Vagina (tissue), 2 donors: Measurements from ENCODE around the gene EMC8. TPM values are rescaled to one million over a fixed set of nuclear protein-coding genes. Genes with fewer than 3 reads are reported as not detected.

ENCODE experiments used
- DNase-seq, 2 donors: peaks; one replicate each; pipeline ENCODE4 v3.0.0-alpha.2; 2017; ENCODE audit errors: extremely low spot score in 2 of 2
- H3K27ac ChIP-seq: fragments of 200-600 bp; sonication (generic); one replicate; pipeline ENCODE4 v1.5.1; 2019
- H3K27me3 ChIP-seq: fragments of 200-600 bp; sonication (generic); one replicate; pipeline ENCODE4 v1.5.1; 2019
- H3K36me3 ChIP-seq, 2 donors: fragments of 200-600 bp; sonication (generic); one replicate each; pipeline ENCODE4 v1.5.1; 2017 to 2019
- H3K4me1 ChIP-seq: fragments of 200-600 bp; sonication (generic); one replicate; pipeline ENCODE4 v1.5.1; 2019
- H3K4me3 ChIP-seq, 2 donors: fragments of 200-600 bp; sonication (generic); 1 replicate in 1 of 2; 2 replicates in 1 of 2; pipeline ENCODE4 v1.5.1; 2016 to 2019
- H3K9me3 ChIP-seq: fragments of 200-600 bp; sonication (generic); one replicate; pipeline ENCODE4 v1.5.1; 2019
- CTCF ChIP-seq, 3 experiments: fragments of 450-650 bp in 2 of 3; fragments of 200-600 bp in 1 of 3; sonication (generic) in 1 of 3; IDR thresholded peaks; one replicate each; pipeline ENCODE4 v1.5.1; 2017 to 2019; ENCODE audit warnings: antibody characterized with exemption in 3 of 3, mild to moderate bottlenecking in 2 of 3, moderate library complexity in 2 of 3
- POLR2A ChIP-seq, 2 donors: fragments of 450-650 bp; IDR thresholded peaks; one replicate each; pipeline ENCODE4 v1.6.1; 2017; ENCODE audit warnings: antibody characterized with exemption in 2 of 2, mild to moderate bottlenecking in 2 of 2, moderate library complexity in 2 of 2
- POLR2AphosphoS5 ChIP-seq, 2 donors: sonication (generic); formaldehyde crosslinking; IDR thresholded peaks; one replicate each; pipeline ENCODE4 v1.9.0; 2017; ENCODE audit warnings: antibody characterized with exemption in 2 of 2, mild to moderate bottlenecking in 2 of 2, low read depth in 1 of 2; ENCODE audit not compliant: insufficient read depth in 1 of 2
- intact Hi-C: fragments of 100-400 bp; cut with DNase I; formaldehyde crosslinking; loops from one replicate; pipeline ENCODE4 v1.15.1; 2023
- total RNA-seq: library from RNA; depleted of rRNA; stranded (reverse); fragments of >200 nt; gene quantifications from one replicate; pipeline ENCODE4 v1.2.3, GENCODE V29; 2016

The EMC8 gene
- total RNA-seq, 1 donor from 2014 or later = 42.0 TPM

DNA sequence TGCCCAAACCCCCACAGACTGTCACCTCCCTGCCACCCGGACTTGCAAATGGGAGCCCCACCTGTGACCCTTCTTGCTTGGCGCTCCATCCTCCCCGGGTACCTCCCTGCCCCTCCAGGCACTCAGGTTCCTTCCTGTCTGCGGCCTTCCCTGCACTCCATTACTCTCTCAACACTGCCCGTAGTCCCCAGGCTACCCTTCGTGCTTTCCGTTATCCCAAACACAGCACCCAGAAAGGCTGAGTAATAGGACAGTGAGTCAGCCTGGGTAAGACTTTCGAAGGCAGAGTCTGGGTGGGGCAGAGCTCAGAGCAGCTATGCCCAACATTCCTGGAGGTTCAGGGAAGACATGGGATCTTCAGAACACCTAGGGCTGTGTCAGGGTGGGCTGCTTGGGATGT is 31.8 kb downstream of the EMC8 start:
- Histone ChIP-seq H3K27me3 (no peaks in the 10 kb centered on the region), H3K27ac (no peak overlapping the region), H3K9me3 (no peaks in the 10 kb centered on the region), H3K4me3 (no peak overlapping the region), H3K36me3 (no peaks in the 10 kb centered on the region), H3K4me1 (no peaks in the 10 kb centered on the region)
- DNase-seq = no peak
- TF ChIP-seq POLR2AphosphoS5 (IDR thresholded peaks at IDR 0.05; ENCODE audit: insufficient read depth in 1 of 2, low read depth in 1 of 2) = no peak
- no peak for TF ChIP-seq POLR2A (IDR thresholded peaks at IDR 0.05)
- TF ChIP-seq CTCF (IDR thresholded peaks at IDR 0.05) = no peak
- intact Hi-C loops = no loop called here

GRCh38 chr16:85765767-85766166 is 33.6 kb downstream of the EMC8 start:
- no peaks in the 10 kb centered on the region for H3K36me3 ChIP-seq
- TF ChIP-seq CTCF (IDR thresholded peaks at IDR 0.05) = no peak
- TF ChIP-seq POLR2A (IDR thresholded peaks at IDR 0.05) = no peak
- TF ChIP-seq POLR2AphosphoS5 (IDR thresholded peaks at IDR 0.05; ENCODE audit: insufficient read depth in 1 of 2, low read depth in 1 of 2) = no peak
- no peaks in the 10 kb centered on the region for H3K9me3 ChIP-seq
- no peaks in the 10 kb centered on the region for H3K27me3 ChIP-seq
- H3K27ac ChIP-seq = no peak overlapping the region
- no peak for DNase-seq
- intact Hi-C loops = no loop called here
- no peaks in the 10 kb centered on the region for H3K4me1 ChIP-seq
- no peak overlapping the region for H3K4me3 ChIP-seq

DNA sequence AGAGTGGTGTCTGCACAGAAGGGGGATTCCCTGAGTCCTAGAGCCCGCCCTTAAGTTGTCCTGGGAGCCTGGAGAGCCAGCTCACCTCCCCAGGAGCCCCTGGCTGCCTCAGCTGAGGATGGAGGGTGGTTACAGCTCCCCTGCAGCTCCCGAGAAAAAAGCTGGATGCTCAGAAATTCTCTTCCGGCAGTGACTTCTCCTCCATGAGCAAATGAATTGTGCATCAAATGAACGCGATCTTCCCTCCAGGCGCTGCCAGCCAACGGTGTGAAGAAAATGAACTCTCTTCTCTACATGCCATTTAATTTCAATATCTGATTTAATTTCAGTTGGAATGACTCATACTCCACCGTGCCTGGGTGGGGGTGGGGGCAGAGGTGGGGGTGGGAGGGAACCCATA is 34.1 kb downstream of the EMC8 start:
- Histone ChIP-seq H3K4me1 (no peaks in the 10 kb centered on the region), H3K27ac (no peak overlapping the region), H3K36me3 (no peaks in the 10 kb centered on the region), H3K9me3 (no peaks in the 10 kb centered on the region), H3K27me3 (no peaks in the 10 kb centered on the region), H3K4me3 (no peak overlapping the region)
- no peak for TF ChIP-seq POLR2A (IDR thresholded peaks at IDR 0.05)
- TF ChIP-seq CTCF (IDR thresholded peaks at IDR 0.05) = no peak
- no peak for TF ChIP-seq POLR2AphosphoS5 (IDR thresholded peaks at IDR 0.05; ENCODE audit: insufficient read depth in 1 of 2, low read depth in 1 of 2)
- intact Hi-C loops = no loop called here
- no peak for DNase-seq

DNA sequence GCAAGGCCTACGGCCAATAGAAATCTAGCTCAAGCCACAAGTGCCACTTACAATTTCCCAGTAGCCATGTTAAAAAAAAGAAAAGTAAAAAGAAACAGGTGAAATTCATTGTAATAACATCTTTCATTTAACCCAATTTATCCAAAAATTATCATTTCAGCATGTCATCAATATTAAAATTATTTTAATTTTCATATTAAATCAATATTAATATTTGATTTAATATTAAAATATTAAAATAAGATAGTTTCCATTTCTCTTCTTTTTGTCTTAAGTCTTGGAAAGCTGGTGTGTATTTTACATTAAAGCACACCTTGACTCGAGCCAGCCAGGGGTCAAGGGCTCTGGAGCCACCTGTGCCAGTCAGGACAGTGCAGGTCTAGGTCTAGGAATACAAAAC is 35.7 kb downstream of the EMC8 start:
- intact Hi-C loops = no loop called here
- no peaks in the 10 kb centered on the region for H3K9me3 ChIP-seq
- TF ChIP-seq CTCF (IDR thresholded peaks at IDR 0.05) = no peak
- no peak for TF ChIP-seq POLR2AphosphoS5 (IDR thresholded peaks at IDR 0.05; ENCODE audit: insufficient read depth in 1 of 2, low read depth in 1 of 2)
- TF ChIP-seq POLR2A (IDR thresholded peaks at IDR 0.05) = no peak
- H3K4me1 ChIP-seq = no peaks in the 10 kb centered on the region
- H3K4me3 ChIP-seq = no peak overlapping the region
- H3K27ac ChIP-seq = no peak overlapping the region
- H3K27me3 ChIP-seq = no peaks in the 10 kb centered on the region
- H3K36me3 ChIP-seq = no peaks in the 10 kb centered on the region
- DNase-seq = no peak

- intact Hi-C loops = no loop called here
- H3K4me1 ChIP-seq = no peaks in the 10 kb centered on the region
- H3K27me3 ChIP-seq = no peaks in the 10 kb centered on the region
- no peak overlapping the region for H3K27ac ChIP-seq
- no peaks in the 10 kb centered on the region for H3K9me3 ChIP-seq
- H3K36me3 ChIP-seq = no peaks in the 10 kb centered on the region
- no peak overlapping the region for H3K4me3 ChIP-seq
- no peak for DNase-seq
- TF ChIP-seq CTCF (IDR thresholded peaks at IDR 0.05) (no peak), POLR2AphosphoS5 (IDR thresholded peaks at IDR 0.05; ENCODE audit: insufficient read depth in 1 of 2, low read depth in 1 of 2) (no peak), POLR2A (IDR thresholded peaks at IDR 0.05) (no peak)
Measured at GRCh38 chr16:85762970-85763369, 36.4 kb downstream of the EMC8 start.
